Measurements from ENCODE around the gene ERICH4.

GRCh38 chr19:41411968-41412265, 31.0 kb upstream of the ERICH4 start:
- no peak for TF ChIP-seq RCOR1 (IDR thresholded peaks at IDR 0.05; ENCODE audit: low read length)
- no peak for TF ChIP-seq CTCF (IDR thresholded peaks at IDR 0.05)
- no peak for TF ChIP-seq ELF1 (IDR thresholded peaks at IDR 0.05)
- TF ChIP-seq GABPA (IDR thresholded peaks at IDR 0.05; ENCODE audit: low read depth) = no peak
- no peak for TF ChIP-seq YY1 (IDR thresholded peaks at IDR 0.05; ENCODE audit: low read depth)
- no peak for TF ChIP-seq POLR2AphosphoS5 (IDR thresholded peaks at IDR 0.05; ENCODE audit: low read depth, low read length)
- no peak for TF ChIP-seq CHD2 (IDR thresholded peaks at IDR 0.05; ENCODE audit: low read length, partially characterized antibody)
- TF ChIP-seq FOSL2 (IDR thresholded peaks at IDR 0.05; ENCODE audit: borderline replicate concordance, low read depth) = no peak
- TF ChIP-seq MAX (IDR thresholded peaks at IDR 0.05; ENCODE audit: low read depth) = no peak
- no peak for TF ChIP-seq ZBTB33 (IDR thresholded peaks at IDR 0.05; ENCODE audit: borderline replicate concordance, low read depth)
- no peak for TF ChIP-seq EP300 (IDR thresholded peaks at IDR 0.05; ENCODE audit: borderline replicate concordance in 1 of 2, low read depth in 1 of 2, low read length in 1 of 2)
- no peak for TF ChIP-seq RAD21 (IDR thresholded peaks at IDR 0.05; ENCODE audit: low read length)
- TF ChIP-seq EZH2phosphoT487 (IDR thresholded peaks at IDR 0.05; ENCODE audit: borderline replicate concordance, low read depth) = no peak
- no peak for TF ChIP-seq PBX3 (IDR thresholded peaks at IDR 0.05)

Data from SK-N-SH (cell line).